K562 (cell line): ENCODE results near the gene ACKR2.

Source experiments
- MAZ ChIP-seq, 2 experiments: fragments of 450-650 bp in 1 of 2; sonication (generic) in 1 of 2; formaldehyde crosslinking; IDR thresholded peaks in 1 of 2; conservative IDR thresholded peaks in 1 of 2; 2 replicates each; pipeline versions ENCODE4 v1.4.0 to v1.5.0; 2020; ENCODE audit warnings: mild to moderate bottlenecking in 1 of 2, missing genetic modification reagents in 1 of 2
- MYC ChIP-seq, 2 experiments: fragments of 250-450 bp in 1 of 2; sonication (Bioruptor Pico) in 1 of 2; IDR thresholded peaks; 2 replicates each; pipeline versions ENCODE4 v1.5.1 to v1.6.1; 2012 to 2021; ENCODE audit warnings: low read depth in 2 of 2, borderline replicate concordance in 1 of 2, improper control_type of control experiment in 1 of 2, low read length in 1 of 2, mild to moderate bottlenecking in 1 of 2, moderate library complexity in 1 of 2
- NCOR1 ChIP-seq: fragments of 450-650 bp; IDR thresholded peaks from 2 replicates; pipeline ENCODE4 v1.6.1; 2016; ENCODE audit warnings: mild to moderate bottlenecking, moderate library complexity
- PATZ1 ChIP-seq: fragments of 250-450 bp; sonication (Bioruptor Pico); IDR thresholded peaks from 2 replicates; pipeline ENCODE4 v1.5.0; 2020; ENCODE audit warnings: mild to moderate bottlenecking, borderline replicate concordance
- POLR2A ChIP-seq: fragments of 450-650 bp; conservative IDR thresholded peaks from 2 replicates; pipeline ENCODE4 v1.6.1; 2016
- SMC3 ChIP-seq: conservative IDR thresholded peaks from 2 replicates; pipeline ENCODE4 v1.6.1; 2011; ENCODE audit warnings: low read depth, low read length, improper control_type of control experiment; ENCODE audit not compliant: insufficient read depth
- SP1 ChIP-seq: sonication (generic); formaldehyde crosslinking; IDR thresholded peaks from 2 replicates; pipeline ENCODE4 v1.8.1; 2022; ENCODE audit warnings: mild to moderate bottlenecking, missing genetic modification reagents
- SREBF1 ChIP-seq: fragments of 150-350 bp; IDR thresholded peaks from 2 replicates; pipeline ENCODE4 v1.6.1; 2014; ENCODE audit warnings: antibody characterized with exemption, low read depth, low read length, borderline replicate concordance
- TBL1XR1 ChIP-seq, 2 experiments: IDR thresholded peaks; 2 replicates each; pipeline ENCODE4 v1.6.1; 2012; ENCODE audit warnings: improper control_type of control experiment in 2 of 2, low read length in 2 of 2, mild to moderate bottlenecking in 1 of 2
- TBP ChIP-seq: optimal IDR thresholded peaks from 2 replicates; pipeline ENCODE3; 2011; ENCODE audit warnings: low read depth, low read length, improper control_type of control experiment
- ZNF780A ChIP-seq: fragments of 250-450 bp; sonication (Bioruptor Pico); IDR thresholded peaks from 2 replicates; pipeline ENCODE4 v1.5.0; 2021; ENCODE audit warnings: mild to moderate bottlenecking
- TF ChIP-seq, protein P1 (sequence below), 3 experiments: IDR thresholded peaks in 2 of 3; conservative IDR thresholded peaks in 1 of 3; 2 replicates each; pipeline ENCODE4 v1.5.1; 2011 to 2012; ENCODE audit warnings: low read length in 3 of 3, mild to moderate bottlenecking in 3 of 3, control low read depth in 2 of 3, improper control_type of control experiment in 1 of 3, inconsistent platforms in 1 of 3, low read depth in 1 of 3, mixed read lengths in 1 of 3, moderate library complexity in 1 of 3; ENCODE audit not compliant: insufficient read depth in 2 of 3
- TF ChIP-seq, protein P2 (sequence below): fragments of 250-450 bp; sonication (Bioruptor Pico); IDR thresholded peaks from 2 replicates; pipeline ENCODE4 v1.8.0; 2021; ENCODE audit warnings: borderline replicate concordance, mild to moderate bottlenecking, moderate library complexity; ENCODE audit not compliant: poor library complexity, severe bottlenecking
- TF ChIP-seq, protein P3 (sequence below): sonication (generic); formaldehyde crosslinking; IDR thresholded peaks from 2 replicates; pipeline ENCODE4 v1.9.0; 2022; ENCODE audit warnings: mild to moderate bottlenecking, missing genetic modification reagents

DNA sequence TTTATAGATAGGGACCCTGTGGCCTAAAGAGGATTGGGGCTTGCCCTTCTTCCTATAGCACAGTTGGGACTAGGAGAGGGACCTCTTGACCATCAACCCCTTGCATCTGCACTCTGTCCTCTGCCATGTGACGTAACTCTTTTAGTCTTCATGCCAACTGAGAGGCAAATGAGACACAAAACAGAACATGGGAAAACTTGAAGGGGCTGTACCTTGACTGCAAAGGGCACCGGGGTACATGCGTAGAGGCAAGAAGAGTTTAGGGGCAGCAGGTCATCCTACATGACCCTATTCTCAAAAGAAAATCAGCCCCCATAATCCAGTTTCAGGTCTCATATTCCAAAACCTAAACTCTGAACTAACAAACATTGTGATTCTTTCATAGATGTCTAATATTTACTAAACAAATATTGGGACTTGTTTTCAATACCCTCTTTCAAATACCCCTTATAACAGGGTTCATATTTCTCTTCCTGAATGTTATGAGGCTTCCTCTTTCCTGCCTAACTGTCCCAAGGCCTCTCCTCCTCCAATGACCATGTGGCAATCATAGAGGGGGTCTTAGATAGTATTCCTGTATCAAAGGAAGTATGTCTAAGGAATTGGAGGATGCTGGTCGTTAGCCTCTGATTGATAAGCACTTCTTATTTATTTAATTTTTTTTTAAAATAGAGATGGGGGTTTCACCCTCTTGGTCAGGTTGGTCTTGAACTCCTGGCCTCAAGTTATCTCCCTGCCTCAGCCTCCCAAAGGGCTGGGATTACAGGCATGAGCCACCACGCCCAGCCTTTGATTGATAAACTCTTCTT, 20.6 kb downstream of the ACKR2 start:
- TF ChIP-seq, protein P1, sequence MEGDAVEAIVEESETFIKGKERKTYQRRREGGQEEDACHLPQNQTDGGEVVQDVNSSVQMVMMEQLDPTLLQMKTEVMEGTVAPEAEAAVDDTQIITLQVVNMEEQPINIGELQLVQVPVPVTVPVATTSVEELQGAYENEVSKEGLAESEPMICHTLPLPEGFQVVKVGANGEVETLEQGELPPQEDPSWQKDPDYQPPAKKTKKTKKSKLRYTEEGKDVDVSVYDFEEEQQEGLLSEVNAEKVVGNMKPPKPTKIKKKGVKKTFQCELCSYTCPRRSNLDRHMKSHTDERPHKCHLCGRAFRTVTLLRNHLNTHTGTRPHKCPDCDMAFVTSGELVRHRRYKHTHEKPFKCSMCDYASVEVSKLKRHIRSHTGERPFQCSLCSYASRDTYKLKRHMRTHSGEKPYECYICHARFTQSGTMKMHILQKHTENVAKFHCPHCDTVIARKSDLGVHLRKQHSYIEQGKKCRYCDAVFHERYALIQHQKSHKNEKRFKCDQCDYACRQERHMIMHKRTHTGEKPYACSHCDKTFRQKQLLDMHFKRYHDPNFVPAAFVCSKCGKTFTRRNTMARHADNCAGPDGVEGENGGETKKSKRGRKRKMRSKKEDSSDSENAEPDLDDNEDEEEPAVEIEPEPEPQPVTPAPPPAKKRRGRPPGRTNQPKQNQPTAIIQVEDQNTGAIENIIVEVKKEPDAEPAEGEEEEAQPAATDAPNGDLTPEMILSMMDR (IDR thresholded peaks at IDR 0.05 in 2 of 3, conservative IDR thresholded peaks at IDR 0.05 in 1 of 3; ENCODE audit: insufficient read depth in 2 of 3, low read depth in 1 of 3, low read length in 3 of 3), result no peak
- no peak for TF ChIP-seq MYC (IDR thresholded peaks at IDR 0.05; ENCODE audit: low read depth, low read length)
- no peak for TF ChIP-seq MYC (CRISPR knock-in tag; IDR thresholded peaks at IDR 0.05; ENCODE audit: borderline replicate concordance, low read depth)
- TF ChIP-seq SP1 (CRISPR knock-in tag), result no peak
- no peak for TF ChIP-seq MAZ (CRISPR knock-in tag; conservative IDR thresholded peaks at IDR 0.05 in 1 of 2, IDR thresholded peaks at IDR 0.05 in 1 of 2)
- TF ChIP-seq TBL1XR1 (IDR thresholded peaks at IDR 0.05; ENCODE audit: low read length in 2 of 2), result no peak
- TF ChIP-seq PATZ1 (CRISPR knock-in tag), result no peak
- no peak for TF ChIP-seq NCOR1
- TF ChIP-seq POLR2A, result no peak
- no peak for TF ChIP-seq SMC3
- TF ChIP-seq, protein P2, sequence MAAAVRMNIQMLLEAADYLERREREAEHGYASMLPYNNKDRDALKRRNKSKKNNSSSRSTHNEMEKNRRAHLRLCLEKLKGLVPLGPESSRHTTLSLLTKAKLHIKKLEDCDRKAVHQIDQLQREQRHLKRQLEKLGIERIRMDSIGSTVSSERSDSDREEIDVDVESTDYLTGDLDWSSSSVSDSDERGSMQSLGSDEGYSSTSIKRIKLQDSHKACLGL (CRISPR knock-in tag), result no peak
- no peak for TF ChIP-seq ZNF780A
- TF ChIP-seq SREBF1, result no peak
- TF ChIP-seq, protein P3, sequence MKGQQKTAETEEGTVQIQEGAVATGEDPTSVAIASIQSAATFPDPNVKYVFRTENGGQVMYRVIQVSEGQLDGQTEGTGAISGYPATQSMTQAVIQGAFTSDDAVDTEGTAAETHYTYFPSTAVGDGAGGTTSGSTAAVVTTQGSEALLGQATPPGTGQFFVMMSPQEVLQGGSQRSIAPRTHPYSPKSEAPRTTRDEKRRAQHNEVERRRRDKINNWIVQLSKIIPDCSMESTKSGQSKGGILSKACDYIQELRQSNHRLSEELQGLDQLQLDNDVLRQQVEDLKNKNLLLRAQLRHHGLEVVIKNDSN (CRISPR knock-in tag), result no peak
- TF ChIP-seq TBP, result no peak
